ENCODE data around the gene MAP1LC3B.

The MAP1LC3B gene

DNA sequence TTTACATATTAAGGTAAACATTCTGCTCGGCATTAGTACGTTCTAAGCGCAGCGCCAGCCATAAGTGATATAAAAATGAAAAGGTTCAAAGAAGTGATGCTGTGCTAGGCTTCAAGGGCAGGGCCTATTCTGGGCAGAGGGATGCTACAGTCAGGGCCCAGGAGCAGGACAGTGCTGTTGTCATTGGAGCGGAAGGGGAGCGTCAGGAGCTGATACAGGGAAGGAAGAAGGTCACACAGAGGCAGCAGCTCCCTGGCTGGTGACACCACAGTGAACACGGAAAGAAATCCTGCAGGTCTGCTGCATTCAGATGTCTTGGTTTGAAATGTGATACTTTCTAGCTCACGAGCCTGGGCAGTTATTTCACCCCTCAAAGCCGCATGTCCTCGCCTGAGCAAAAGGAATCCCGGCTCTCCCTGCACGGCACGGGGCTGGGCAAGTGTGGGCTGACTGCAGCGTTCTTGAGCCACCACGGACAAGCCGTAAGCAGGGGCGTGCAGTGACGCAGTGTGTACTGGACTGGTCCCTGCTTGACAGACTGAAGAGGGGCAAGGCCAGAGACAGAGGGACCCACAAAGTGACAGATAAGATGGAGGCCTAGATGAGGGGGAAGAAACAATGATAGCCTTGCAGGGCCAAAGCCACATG, 59.6 kb downstream of the MAP1LC3B start:
- Histone ChIP-seq H3K27ac (ENCODE audit: insufficient read depth, low read length, poor library complexity, severe bottlenecking) (no peak overlapping the region), H3K36me3 (ENCODE audit: control insufficient read depth, insufficient read depth, low read length) (peaks cover 21% of the 10 kb centered on the region), H3K27me3 (replicated peaks; ENCODE audit: control insufficient read depth, insufficient read depth, low read length, poor library complexity, severe bottlenecking) (no peaks in the 10 kb centered on the region), H3K9me3 (ENCODE audit: control insufficient read depth, low read length) (no peaks in the 10 kb centered on the region), H3K4me1 (ENCODE audit: control insufficient read depth, insufficient read depth, low read length, poor library complexity, severe bottlenecking) (no peaks in the 10 kb centered on the region), H3K4me3 (ENCODE audit: insufficient read depth, low read depth, low read length, poor library complexity, severe bottlenecking) (no peak overlapping the region)
- no peak for DNase-seq

GRCh38 chr16:87453326-87453725, 61.2 kb downstream of the MAP1LC3B start:
- H3K27me3 ChIP-seq (replicated peaks; ENCODE audit: control insufficient read depth, insufficient read depth, low read length, poor library complexity, severe bottlenecking): no peaks in the 10 kb centered on the region
- H3K4me1 ChIP-seq (ENCODE audit: control insufficient read depth, insufficient read depth, low read length, poor library complexity, severe bottlenecking): no peaks in the 10 kb centered on the region
- H3K4me3 ChIP-seq (ENCODE audit: insufficient read depth, low read depth, low read length, poor library complexity, severe bottlenecking): no peak overlapping the region
- peaks cover 22% of the 10 kb centered on the region for H3K36me3 ChIP-seq (ENCODE audit: control insufficient read depth, insufficient read depth, low read length)
- no peak overlapping the region for H3K27ac ChIP-seq (ENCODE audit: insufficient read depth, low read length, poor library complexity, severe bottlenecking)
- DNase-seq: no peak
- H3K9me3 ChIP-seq (ENCODE audit: control insufficient read depth, low read length): no peaks in the 10 kb centered on the region

Data from effector memory CD4-positive, alpha-beta T cell (primary cell).